PC-9 (cell line): ENCODE data around the gene NUMB. TPM values are rescaled to one million over a fixed set of nuclear protein-coding genes. Genes with fewer than 3 reads are reported as not detected.

Source experiments
- BruUV-seq: library from RNA; stranded (reverse); fragments of 400-500 nt; replicated peaks from 2 replicates; lab custom pipeline; 2021; lab: Mats Ljungman, UMichigan
- CTCF ChIA-PET: fragments of 300-600 bp; sonication (Branson Sonifier 250); formaldehyde crosslinking; loops from one replicate; lab custom pipeline; 2022; ENCODE audit warnings: antibody characterized with exemption; lab: Charles Lee
- POLR2A ChIA-PET: fragments of 300-600 bp; sonication (Branson Sonifier 250); formaldehyde crosslinking; loops from one replicate; lab custom pipeline; 2022; ENCODE audit warnings: antibody characterized with exemption; ENCODE audit not compliant: unreplicated experiment; lab: Charles Lee
- DNase-seq, 2 experiments: peaks; one replicate each; pipeline versions ENCODE4 v3.0.0 to v3.0.0-alpha.2; 2015 to 2022; ENCODE audit warnings: mixed read lengths in 1 of 2
- H2AFZ ChIP-seq: fragments of 200-600 bp; sonication (generic); 2 replicates; pipeline ENCODE4 v1.8.1; 2017; ENCODE audit warnings: antibody characterized with exemption
- H3F3A ChIP-seq: fragments of 200-600 bp; sonication (generic); 2 replicates; pipeline ENCODE4 v1.8.1; 2017; ENCODE audit warnings: antibody characterized with exemption, mild to moderate bottlenecking, low read depth; ENCODE audit not compliant: insufficient read depth
- H3K27ac ChIP-seq: fragments of 200-600 bp; sonication (generic); 2 replicates; pipeline ENCODE4 v1.6.1; 2016; ENCODE audit warnings: mixed run types
- H3K27me3 ChIP-seq: fragments of 200-600 bp; sonication (generic); 2 replicates; pipeline ENCODE4 v1.6.1; 2016; ENCODE audit warnings: low read depth, mixed run types; ENCODE audit not compliant: insufficient read depth
- H3K36me3 ChIP-seq: fragments of 200-600 bp; sonication (generic); 2 replicates; pipeline ENCODE4 v1.6.1; 2016; ENCODE audit warnings: low read depth, mixed run types
- H3K4me1 ChIP-seq: fragments of 200-600 bp; sonication (generic); replicated peaks from 2 replicates; pipeline ENCODE4 v1.6.1; 2016; ENCODE audit warnings: mixed run types; ENCODE audit not compliant: insufficient read depth
- H3K4me2 ChIP-seq: fragments of 200-600 bp; sonication (generic); 2 replicates; pipeline ENCODE4 v1.6.1; 2017; ENCODE audit warnings: mixed run types
- H3K4me3 ChIP-seq: fragments of 200-600 bp; sonication (generic); 2 replicates; pipeline ENCODE4 v1.6.1; 2016; ENCODE audit warnings: mixed run types
- H3K79me2 ChIP-seq: fragments of 200-600 bp; sonication (generic); 2 replicates; pipeline ENCODE4 v1.6.1; 2017; ENCODE audit warnings: low read depth, mixed run types
- H3K9me2 ChIP-seq: fragments of 200-600 bp; sonication (generic); 2 replicates; pipeline ENCODE4 v1.8.1; 2017; ENCODE audit warnings: mild to moderate bottlenecking; ENCODE audit not compliant: insufficient read depth
- H3K9me3 ChIP-seq: fragments of 200-600 bp; sonication (generic); 2 replicates; pipeline ENCODE4 v1.8.1; 2016; ENCODE audit warnings: low read depth; ENCODE audit not compliant: insufficient read depth
- H4K20me1 ChIP-seq: fragments of 200-600 bp; sonication (generic); 2 replicates; pipeline ENCODE4 v1.8.1; 2017; ENCODE audit not compliant: insufficient read depth
- CTCF ChIP-seq: fragments of 200-600 bp; sonication (generic); conservative IDR thresholded peaks from 2 replicates; pipeline ENCODE4 v1.6.1; 2017; ENCODE audit warnings: mixed run types, antibody characterized with exemption, mild to moderate bottlenecking, moderate library complexity
- EZH2 ChIP-seq: fragments of 200-600 bp; sonication (generic); IDR thresholded peaks from 2 replicates; pipeline ENCODE4 v1.8.0; 2017; ENCODE audit warnings: antibody characterized with exemption, low read depth
- intact Hi-C: fragments of 100-400 bp; cut with micrococcal nuclease; formaldehyde crosslinking; loops from one replicate; pipeline ENCODE4 v1.10.0; 2022; ENCODE audit not compliant: unreplicated experiment
- total RNA-seq: library from RNA; stranded (reverse); gene quantifications from 2 replicates; pipeline ENCODE4 v1.2.3, GENCODE V29; 2021

The NUMB gene
- total RNA-seq, 1 experiment from 2014 or later: 64.5 TPM

GRCh38 chr14:73502017-73502619, 43.8 kb upstream of the NUMB start:
- Histone ChIP-seq H3K9me2 (no peaks in the 10 kb centered on the region), H3K9me3 (no peaks in the 10 kb centered on the region), H3K4me2 (no peak overlapping the region), H3K79me2 (no peaks in the 10 kb centered on the region), H3K27ac (no peak overlapping the region), H3K4me1 (no peaks in the 10 kb centered on the region), H3K27me3 (no peaks in the 10 kb centered on the region), H3K4me3 (no peak overlapping the region), H3K36me3 (no peaks in the 10 kb centered on the region), H3F3A (no peaks in the 10 kb centered on the region), H2AFZ (no peak overlapping the region), H4K20me1 (no peaks in the 10 kb centered on the region)
- ChIA-PET CTCF (no interaction called here), POLR2A (interaction anchor here (0.6 kb wide), 1 partner anchor 294 kb away, joined by 9 read pairs; no protein-coding TSS in a partner anchor)
- TF ChIP-seq EZH2: no peak
- TF ChIP-seq CTCF: no peak
- BruUV-seq: no TSS peak
- intact Hi-C loops: no loop called here
- no peak for DNase-seq

GRCh38 chr14:73500360-73500759, 42.0 kb upstream of the NUMB start:
- Histone ChIP-seq H3K4me3 (no peak overlapping the region), H3K4me2 (no peak overlapping the region), H3K9me3 (no peaks in the 10 kb centered on the region), H3K4me1 (no peaks in the 10 kb centered on the region), H3K9me2 (no peaks in the 10 kb centered on the region), H3F3A (no peaks in the 10 kb centered on the region), H3K27ac (no peak overlapping the region), H2AFZ (no peak overlapping the region), H3K79me2 (no peaks in the 10 kb centered on the region; the same call in 1 of the 2 replicates), H3K27me3 (no peaks in the 10 kb centered on the region), H4K20me1 (no peaks in the 10 kb centered on the region), H3K36me3 (no peaks in the 10 kb centered on the region)
- POLR2A ChIA-PET: interaction anchor here (0.6 kb wide), 1 partner anchor 9 kb away, joined by 3 read pairs; no protein-coding TSS in a partner anchor
- intact Hi-C loops: no loop called here
- CTCF ChIA-PET: interaction anchor here (0.6 to 1.8 kb wide), 6 partner anchors 8 to 531 kb away, joined by 4 to 13 read pairs (median 5); partner anchors contain the start of gene RIOX1
- peak; percentile 72 to 74 for DNase-seq
- BruUV-seq: no TSS peak
- no peak for TF ChIP-seq EZH2
- TF ChIP-seq CTCF: no peak

GRCh38 chr14:73494593-73494992, 36.2 kb upstream of the NUMB start:
- CTCF ChIA-PET: interaction anchor here (0.6 to 1.5 kb wide), 3 partner anchors 14 to 118 kb away, joined by 3 to 6 read pairs (median 4); no protein-coding TSS in a partner anchor

More at GRCh38 chr14:73494593-73494992, 36.2 kb upstream of the NUMB start:
- Histone ChIP-seq H4K20me1 (peaks cover 21% of the 10 kb centered on the region), H3K4me3 (no peak overlapping the region), H3K9me3 (no peaks in the 10 kb centered on the region), H3K27ac (no peak overlapping the region), H3K4me1 (peaks cover 23% of the 10 kb centered on the region), H2AFZ (no peak overlapping the region), H3F3A (peaks cover 7% of the 10 kb centered on the region), H3K9me2 (no peaks in the 10 kb centered on the region), H3K36me3 (peaks cover 7% of the 10 kb centered on the region; the same call in 1 of the 2 replicates), H3K4me2 (peak overlapping the region; percentile 98), H3K27me3 (no peaks in the 10 kb centered on the region), H3K79me2 (peaks cover 29% of the 10 kb centered on the region)
- no TSS peak for BruUV-seq
- POLR2A ChIA-PET: no interaction called here
- TF ChIP-seq EZH2 (no peak), CTCF (no peak)
- intact Hi-C loops: no loop called here
- no peak for DNase-seq
